NCI-H2227 treated with DMSO at 0.1 percent for 48 hours (cell line): ENCODE data around the gene TIGD4.
"Not testable (repeated sequence)": the region's sequence is repeated elsewhere in the genome, so short reads cannot be mapped to it uniquely, and the experiment has no call there.

ENCODE experiments used
- DNase-seq: peaks from one replicate; lab custom pipeline; 2025; lab: John Stamatoyannopoulos, UW

Gene TIGD4

DNA sequence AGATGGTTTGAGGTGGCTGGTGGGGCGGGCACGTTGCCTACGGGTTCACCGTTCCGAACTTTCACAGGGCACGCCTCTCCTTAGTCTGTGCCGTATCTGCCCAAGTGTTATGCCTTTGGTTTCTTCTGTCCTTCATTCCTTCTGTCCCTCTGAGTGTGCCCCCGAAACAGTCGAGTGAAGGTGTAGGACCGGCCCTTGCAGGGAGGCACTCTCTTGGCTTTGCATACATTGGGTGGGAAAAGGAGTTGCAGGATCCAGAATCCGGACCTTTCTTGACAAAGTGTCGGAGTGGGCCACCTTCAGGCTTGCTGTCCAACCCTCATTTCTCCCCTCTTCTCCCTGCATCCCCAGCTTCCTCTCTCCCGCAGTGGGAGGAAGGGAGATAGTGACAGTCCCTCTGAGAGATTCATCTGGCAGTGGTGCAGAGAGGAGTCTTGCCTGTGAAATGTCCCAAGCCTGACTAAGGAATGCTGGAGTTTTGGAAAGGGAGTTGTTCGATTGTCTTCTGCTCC is 793 bp upstream of the TIGD4 start:
- no peak for DNase-seq

DNA sequence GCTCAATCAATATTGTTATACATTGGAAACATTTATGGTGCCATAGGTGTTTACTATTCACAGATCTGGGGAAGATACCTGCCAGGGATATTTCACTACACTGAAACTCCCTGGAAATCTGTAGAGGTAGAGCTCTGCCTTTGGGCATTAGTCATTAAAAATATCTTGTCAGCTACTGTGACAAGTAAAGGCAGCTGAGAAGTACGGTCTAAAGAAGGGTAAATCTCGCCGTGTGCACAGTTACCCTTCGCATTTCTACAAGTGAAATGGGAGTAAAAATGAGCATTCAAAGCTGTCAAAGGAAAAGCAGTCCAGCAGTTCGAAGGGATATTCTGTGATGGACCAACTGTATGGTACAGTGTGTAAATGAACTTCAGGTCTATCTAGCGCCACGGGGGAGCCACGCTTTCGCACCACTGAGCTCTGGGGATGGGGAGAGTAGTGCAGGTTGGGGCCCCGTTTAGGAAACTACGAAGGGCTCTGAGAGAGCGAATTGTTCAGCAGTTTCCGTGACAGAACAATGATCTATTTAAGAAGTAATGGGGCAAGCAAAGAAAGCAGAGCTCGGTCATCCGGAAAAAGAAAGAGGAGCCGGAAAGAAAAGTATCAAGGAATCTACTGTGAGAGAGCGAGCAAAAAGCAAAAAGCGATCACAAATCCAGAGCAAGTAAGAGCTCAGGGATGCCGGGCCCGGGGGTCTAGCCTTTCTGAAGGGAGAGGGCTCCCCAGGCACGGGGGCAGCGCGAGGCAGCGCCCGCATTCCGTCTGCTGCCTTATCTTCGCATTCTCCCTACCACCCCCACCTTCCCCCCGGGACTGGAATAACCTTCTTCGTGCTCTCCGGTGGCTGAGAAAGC is 646 bp downstream of the TIGD4 start:
- DNase-seq: peak; percentile 51

DNA sequence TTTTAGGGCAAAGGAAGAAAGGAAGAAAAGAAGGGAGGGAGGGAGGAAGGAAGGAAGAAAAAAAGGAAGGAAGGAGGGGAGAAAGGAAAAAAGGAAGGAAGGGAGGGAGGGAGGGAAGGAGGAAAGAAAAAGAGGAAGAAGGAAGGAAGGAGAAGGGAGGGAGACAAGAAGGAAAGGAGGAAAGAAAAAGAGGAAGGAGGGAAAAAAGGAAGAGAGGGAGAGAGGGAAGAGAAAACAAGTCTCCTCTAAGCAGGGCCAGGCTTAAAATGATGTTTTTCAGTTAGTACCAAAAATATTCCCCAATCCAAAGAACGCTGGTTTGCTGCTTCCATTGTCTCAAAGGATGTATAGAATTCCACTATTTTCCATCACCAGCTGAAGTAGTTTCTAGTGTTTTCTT is 2.0 kb downstream of the TIGD4 start:
- DNase-seq: no peak

DNA sequence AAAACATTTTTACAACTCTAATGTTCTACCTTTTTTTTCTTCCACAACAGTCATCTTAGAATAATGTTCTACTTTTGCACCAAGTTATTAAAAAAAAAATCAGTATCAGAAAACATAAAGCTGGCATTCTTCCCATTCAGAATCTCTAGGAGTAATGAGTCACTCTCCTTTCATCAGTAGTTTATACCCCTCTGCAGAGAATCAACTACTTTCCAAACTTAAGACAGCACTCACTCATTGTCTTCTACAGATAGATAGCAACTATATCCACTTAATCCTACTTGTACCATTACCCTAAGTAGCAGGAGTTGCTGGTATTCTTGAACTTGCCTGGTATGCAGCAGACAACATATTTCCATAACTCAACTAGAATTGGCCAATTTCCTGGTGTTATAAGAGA is 3.2 kb downstream of the TIGD4 start:
- no peak for DNase-seq

DNA sequence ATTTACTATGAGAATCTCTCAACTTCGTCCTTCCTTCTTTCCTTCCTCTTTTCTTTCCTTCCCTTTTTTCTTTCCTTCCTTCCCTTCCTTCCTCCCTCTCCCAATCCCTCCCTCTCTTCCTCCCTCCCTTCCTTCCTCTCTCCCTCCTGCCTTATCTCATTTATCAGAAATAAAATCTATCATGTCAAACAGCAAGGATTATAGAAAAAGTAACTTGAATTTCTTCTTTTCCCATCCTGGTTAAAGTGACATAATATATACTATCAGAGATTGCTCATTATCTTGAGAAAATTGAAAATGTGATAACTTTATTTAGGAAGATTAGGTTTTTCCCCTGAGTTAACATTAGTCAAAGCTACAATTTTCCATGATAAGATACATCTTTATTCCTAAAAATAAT is 5.6 kb downstream of the TIGD4 start:
- DNase-seq: no peak

DNA sequence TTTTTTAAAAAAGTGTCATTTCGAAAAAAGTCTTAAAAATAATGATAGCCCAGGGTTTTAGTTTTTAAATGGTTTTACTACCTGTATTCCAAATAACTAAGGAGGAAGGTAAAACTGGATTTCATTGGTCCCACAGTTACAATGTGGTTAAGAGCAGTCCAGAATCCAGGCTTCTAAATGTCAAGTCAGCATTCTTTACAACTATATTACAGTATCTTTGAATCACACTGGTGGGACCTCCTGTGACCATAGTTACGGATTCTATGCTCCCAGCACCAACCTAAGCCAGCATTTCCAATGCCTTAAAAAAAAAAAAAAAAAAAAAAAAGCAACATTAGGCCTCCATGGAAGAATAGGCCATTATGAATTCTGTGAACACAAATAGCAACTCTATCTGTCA is 6.2 kb downstream of the TIGD4 start:
- DNase-seq: no peak

DNA sequence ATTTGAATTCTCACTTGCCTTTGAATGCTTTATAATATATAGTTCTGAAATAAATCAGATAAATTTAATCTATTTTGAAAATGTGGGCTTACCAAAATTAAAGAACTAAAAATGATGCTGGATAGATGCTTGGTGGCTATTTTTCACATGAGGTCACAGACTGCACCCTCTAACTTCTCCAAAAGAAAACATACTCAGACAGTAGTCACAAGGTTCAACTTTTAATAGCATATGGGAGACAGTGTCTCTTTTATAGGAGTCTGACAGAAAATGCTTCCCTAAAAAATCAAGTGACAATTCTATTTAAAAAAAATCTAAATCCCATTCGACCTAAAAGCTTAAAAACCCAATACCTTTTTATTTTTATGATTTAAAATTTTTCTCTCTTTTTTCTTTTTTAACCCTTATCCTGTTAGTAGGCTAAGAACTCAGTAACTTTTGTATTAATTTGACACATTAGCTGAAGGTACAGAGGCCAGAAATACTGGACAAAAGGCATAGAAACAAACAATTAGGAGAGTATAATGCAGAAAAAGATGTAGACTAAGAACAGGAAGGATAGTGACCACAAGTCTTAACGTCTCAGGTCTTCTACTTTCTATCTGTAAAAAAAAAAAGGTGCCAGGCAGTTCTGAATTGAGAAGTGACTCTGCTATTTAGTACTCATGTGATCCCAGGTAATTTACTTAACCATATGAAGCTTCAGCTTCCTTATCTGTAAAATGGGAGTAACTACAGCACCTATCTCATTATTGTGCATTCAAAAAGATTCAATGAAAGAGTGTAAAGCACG is 7.6 kb downstream of the TIGD4 start:
- DNase-seq: no peak

DNA sequence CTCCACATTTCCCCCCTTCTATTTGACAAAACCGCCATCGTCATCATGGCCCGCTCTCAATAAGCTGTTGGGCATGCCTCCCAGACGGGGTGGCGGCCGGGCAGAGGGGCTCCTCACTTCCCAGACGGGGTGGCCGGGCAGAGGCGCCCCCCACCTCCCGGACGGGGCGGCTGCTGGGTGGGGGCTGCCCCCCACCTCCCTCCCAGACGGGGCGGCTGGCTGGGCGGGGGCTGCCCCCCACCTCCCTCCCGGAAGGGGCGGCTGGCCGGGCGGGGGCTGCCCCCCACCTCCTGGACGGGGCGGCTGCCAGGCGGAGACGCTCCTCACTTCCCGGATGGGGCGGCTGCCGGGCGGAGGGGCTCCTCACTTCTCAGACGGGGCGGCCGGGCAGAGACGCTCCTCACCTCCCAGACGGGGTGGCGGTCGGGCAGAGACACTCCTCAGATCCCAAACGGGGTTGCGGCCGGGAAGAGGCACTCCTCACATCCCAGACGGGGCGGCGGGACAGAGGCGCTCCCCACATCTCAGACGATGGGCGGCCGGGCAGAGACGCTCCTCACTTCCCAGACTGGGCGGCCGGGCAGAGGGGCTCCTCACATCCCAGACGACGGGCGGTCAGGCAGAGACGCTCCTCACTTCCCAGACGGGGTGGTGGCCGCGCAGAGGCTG is 14.3 kb downstream of the TIGD4 start:
- DNase-seq: not testable (repeated sequence)

DNA sequence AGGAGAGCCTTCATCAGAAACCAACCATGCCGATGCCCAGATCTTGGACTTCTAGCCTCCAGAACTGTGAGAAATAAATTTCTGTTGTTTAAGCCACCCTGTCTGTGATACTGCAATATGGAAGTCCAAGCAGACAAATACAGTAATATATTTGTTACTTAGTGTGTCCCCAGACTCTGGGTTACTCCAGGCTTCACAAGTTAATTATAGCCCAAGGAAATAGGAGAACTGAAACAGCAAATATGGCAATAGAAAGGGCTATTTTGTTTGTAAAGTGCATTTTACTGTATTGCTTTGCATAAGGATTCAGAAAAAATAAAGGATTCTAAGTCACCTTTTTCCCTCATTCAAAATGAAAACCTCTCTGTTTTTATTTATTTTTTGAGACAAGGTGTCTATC is 15.7 kb downstream of the TIGD4 start:
- no peak for DNase-seq

DNA sequence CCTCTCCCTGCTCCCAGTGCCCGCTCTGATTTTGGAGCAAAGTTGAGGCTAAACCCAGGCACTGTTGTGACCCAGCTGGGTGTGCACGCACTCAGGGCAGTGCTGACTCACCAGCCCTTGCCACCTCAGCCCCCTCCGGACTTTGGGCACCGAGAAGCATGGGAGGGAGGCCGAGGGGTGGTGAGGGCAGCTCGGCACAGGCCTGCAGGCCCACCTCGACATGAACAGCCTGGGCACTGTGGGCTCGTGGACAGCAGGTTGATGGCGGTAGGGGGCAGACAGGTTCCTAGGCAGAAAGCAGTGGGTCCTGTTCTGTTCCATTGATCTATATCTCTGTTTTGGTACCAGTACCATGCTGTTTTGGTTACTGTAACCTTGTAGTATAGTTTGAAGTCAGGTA is 30.9 kb downstream of the TIGD4 start:
- DNase-seq: no peak

DNA sequence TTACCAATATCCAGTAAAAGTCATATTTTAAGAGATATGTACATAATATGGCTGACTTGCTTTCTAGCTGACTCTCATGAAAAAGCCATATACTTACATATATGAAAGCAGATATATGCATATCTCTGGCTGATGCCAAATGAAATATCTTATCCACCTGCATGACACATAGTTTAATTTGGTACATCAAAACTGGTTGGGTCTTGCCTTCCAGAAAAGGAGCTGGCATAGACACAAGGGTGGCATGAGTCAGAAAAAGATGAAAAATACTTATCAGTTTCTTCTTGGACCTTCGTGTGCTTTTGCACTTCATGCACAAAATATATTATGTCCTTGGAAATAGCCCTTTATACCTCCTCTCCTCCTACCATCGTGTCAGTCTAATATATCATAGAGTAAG is 32.1 kb downstream of the TIGD4 start:
- no peak for DNase-seq

DNA sequence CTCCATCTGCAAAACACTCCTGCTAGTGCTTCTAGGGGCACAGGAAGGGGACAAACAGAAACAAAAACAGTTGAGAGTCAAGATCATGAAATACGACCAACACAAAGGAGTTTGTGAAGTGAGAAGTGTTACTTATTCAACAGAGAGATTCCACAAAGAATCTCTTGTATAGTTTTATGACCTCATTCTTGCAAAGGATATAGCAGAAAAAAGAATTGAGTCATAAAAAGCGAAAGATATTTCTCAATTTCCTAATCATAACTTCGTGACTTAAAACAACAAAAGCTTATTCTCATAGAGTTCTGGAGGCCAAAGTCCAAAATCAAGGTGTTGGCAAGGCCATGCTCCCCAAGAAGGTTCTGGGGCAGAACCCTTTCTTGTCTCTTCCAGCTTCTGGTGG is 40.7 kb downstream of the TIGD4 start:
- DNase-seq: no peak

DNA sequence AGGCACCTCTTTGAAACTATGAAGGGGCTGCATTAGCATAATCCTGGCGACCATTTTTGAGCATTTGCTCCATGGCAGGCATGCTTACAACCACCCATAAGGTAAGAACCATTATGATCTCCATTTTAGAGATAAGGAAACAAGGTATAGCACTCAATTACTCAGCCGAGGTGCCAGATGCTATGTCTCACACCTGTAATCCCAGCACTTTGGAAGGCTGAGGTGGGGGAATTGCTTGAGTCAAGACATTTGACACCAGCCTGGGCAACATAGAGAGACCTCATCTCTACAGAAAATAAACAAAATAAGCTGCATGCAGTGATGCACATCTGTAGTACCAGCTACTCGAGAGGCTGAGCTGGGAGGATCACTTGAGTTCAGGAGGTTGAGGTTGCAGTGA is 43.6 kb downstream of the TIGD4 start:
- no peak for DNase-seq

DNA sequence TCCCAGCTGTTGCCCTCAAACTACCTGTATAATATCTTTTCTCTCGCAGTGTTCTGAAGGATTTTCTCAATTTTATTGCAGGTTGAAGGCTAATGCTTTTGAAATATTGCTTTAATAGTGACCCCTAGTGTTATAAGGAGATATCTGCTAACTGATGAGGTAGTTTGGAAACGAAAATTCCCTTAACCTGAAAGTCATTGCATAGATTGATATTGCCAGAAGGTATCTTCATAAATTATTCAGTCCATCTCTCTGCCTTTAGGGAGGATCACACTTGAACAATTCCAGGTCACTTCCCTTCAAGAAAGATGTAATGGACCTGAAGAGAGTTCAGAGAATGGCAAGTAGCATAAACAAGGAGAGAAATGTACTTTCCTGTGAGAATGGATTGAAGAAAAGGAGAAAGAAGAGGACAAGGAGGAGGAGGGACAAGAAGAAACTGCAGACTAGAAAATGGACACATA is 44.1 kb downstream of the TIGD4 start:
- peak; percentile 11 for DNase-seq

DNA sequence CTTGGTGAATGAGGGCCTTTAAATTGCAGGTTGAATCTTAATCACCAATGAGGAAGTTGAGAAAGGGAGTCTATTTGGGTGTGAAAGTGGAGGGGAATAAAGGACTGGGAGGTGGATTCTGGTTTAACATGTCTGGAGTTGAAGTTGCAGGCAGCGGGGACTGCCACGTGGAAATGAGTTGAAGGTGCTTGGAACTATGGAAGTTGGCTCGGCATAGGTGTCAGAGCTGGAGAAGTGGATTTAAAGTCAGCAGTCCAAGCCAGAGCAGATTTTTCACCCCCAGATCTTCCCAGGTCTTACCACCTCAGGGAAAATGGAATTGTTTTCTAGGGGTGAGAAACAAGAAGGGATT is 44.9 kb downstream of the TIGD4 start:
- no peak for DNase-seq

DNA sequence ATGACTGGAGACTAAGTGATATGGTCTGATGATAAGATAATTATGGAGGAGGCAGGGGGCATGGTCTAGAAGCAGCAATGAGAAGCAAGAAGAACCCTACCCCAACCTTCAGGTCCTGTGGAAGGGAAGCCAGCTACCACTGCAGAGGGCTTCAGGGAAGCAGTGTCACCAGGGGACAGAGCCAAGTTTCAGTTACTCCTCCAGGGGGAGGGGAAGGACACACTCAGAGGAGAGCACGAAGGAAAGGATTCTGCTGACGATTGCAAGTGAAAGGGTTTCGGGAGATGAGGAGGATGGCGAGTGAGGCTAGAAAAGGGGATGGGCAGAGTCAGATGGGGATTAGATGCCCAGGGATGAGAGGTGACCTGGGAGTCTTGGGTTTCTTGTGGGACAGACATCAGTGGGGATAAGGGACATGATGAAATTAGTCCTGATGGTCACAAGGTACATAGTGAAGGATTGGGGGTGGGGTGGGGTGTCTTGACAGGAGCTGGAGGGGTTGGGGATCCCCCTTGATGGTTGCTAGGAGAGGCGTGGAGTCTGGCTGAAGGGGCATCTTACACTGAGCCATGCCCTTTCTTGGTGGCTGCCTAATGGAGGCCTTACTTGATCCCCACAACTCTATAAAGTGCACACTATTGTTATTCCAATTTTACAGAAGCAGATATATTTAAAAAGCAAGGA is 45.4 kb downstream of the TIGD4 start:
- DNase-seq: no peak

DNA sequence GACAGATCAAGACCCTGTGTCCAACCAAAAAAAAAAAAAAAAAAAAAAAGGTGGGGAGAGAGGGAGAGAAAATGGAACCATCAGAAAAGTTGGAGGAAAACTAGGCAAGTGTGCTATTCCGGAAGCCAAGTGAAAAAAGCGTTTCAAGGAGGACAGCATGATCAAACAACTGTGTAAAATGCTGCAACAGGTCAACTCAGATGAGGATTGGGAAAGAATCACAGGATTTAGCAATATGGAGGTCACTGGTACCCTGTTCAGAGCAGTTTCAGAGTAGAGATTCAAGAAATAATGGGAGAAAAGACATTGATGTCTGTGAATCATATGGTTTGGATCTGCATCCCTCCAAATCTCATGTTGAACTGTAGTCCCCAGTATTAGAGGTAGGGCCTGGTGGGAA is 47.5 kb downstream of the TIGD4 start:
- no peak for DNase-seq

DNA sequence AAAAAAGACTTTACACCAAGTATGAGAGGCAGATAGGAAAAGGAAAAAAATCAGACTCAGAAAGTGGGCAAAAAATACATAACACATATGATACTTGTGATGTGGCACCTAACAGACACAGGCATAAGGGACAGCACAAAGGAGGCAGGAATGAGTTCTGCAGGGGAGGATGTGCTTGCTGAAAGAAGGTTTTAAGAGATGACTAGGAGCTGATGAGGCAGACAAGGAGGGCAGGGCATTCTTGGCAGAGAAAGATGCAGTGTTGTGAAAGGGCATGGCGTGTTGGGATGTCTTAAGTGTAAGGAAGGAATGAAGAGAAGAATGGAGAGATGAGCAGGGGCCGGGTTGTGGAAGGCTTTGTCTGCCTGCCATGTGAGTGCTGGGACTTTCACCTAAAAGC is 50.1 kb downstream of the TIGD4 start:
- no peak for DNase-seq

DNA sequence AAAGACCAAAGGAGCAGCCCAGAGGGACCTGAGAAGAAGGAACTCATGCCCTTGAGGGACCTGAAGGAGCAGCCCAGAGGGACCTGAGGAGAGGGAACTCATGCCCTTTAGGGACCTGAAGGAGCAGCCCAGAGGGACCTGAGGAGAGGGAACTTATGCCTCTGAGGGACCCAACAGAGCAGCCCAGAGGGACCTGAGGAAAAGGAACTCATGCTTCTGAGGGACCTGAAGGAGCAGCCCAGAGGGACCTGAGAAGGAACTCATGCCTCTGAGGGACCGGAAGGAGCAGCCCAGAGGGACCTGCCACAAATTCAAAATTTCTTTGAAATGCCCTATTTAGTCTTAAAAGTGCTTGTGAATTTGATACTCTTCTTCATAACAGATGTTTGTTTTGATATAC is 51.2 kb downstream of the TIGD4 start:
- no peak for DNase-seq

DNA sequence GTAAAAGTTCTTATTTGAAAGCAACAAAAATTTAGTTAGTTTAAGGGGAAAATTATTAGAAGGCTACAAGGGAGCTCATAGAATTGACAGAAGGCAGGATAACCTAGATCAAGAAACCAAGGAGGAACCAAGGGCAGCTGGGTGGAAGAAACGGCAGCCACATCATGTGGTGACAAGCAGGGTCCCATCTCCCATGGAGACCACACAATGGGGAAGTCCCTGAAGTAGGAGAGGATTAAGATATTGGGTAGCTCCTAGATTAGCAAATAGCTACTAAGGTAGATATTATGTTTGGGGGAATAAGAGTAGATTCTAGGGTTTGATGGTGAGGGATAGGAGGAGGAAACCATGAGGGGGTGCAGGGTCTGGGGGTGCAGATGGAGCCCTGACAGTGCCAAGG is 51.7 kb downstream of the TIGD4 start:
- DNase-seq: no peak

DNA sequence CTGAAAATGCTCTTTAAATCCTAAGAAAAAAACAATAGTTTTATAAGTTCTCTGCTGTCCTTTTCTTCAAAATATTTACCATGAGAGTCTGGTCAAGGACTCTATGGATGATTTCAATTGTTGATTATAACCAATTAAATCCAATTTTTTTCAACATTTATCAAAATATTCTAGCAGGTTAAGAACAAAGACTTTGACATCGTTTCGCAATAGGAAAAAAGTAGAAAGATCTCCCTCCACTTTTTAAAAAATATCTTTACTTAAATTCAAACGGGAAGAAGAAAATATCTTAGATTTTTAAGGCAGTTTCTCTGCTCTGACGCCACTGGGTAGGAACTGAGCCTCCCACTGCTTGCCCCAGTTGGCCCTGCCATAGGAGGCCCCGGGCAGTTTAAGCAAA is 55.0 kb downstream of the TIGD4 start:
- DNase-seq: no peak

DNA sequence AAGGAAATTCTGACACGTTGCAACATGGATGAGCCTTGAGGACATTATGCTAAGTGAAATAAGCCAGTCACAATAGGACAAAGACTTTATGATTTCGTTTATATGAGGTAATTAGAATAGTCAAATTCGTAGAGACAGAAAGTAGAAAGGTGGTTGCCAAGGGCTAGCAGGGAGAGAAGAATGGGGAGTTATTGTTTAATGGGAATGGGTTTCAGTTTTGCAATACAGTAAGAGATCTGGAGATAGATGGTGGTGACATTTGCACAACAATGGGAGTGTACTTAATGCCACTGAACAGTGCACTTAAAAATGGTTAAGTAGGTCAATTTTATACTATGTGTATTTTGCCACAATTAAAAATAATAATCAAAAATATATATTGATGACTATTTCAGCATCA is 56.3 kb downstream of the TIGD4 start:
- DNase-seq: no peak
